Measurements from ENCODE around the gene SIMC1. TPM values are rescaled to one million over a fixed set of nuclear protein-coding genes. Genes with fewer than 3 reads are reported as not detected.
A peak's percentile ranks its signal among the peaks of the same experiment; 100 is the strongest.
"Not testable (repeated sequence)": the region's sequence is repeated elsewhere in the genome, so short reads cannot be mapped to it uniquely, and the experiment has no call there.

Gene SIMC1
- total RNA-seq, 6 experiments from 2014 or later = 11.1 to 14.2 (median 13.0) TPM

DNA sequence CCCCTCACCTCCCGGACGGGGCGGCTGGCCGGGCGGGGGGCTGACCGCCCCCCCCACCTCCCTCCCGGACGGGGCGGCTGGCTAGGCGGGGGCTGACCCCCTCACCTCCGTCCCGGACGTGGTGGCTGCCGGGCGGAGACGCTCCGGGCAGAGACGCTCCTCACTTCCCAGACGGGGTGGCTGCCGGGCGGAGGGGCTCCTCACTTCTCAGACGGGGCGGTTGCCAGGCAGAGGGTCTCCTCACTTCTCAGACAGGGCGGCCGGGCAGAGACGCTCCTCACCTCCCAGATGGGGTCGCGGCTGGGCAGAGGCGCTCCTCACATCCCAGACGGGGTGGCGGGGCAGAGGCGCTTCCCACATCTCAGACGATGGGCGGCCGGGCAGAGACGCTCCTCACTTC lies 13.9 kb downstream of the SIMC1 start:
- not testable (repeated sequence) for H3K27me3 Mint-ChIP-seq (ENCODE audit: insufficient read depth); H3K9me3 Mint-ChIP-seq; H3K27ac Mint-ChIP-seq; H3K4me1 Mint-ChIP-seq (ENCODE audit: low read depth); H3K36me3 Mint-ChIP-seq (ENCODE audit: low read depth); H3K4me3 Mint-ChIP-seq; DNase-seq

GRCh38 chr5:176253370-176254065 lies 15.3 kb downstream of the SIMC1 start:
- H3K4me3 Mint-ChIP-seq; H3K9me3 Mint-ChIP-seq; H3K36me3 Mint-ChIP-seq (ENCODE audit: low read depth); DNase-seq; H3K27ac Mint-ChIP-seq; H3K27me3 Mint-ChIP-seq (ENCODE audit: insufficient read depth); H3K4me1 Mint-ChIP-seq (ENCODE audit: low read depth): not testable (repeated sequence)

- DNase-seq = peak; percentile 4
- not testable (repeated sequence) for H3K27me3 Mint-ChIP-seq (ENCODE audit: insufficient read depth); H3K36me3 Mint-ChIP-seq (ENCODE audit: low read depth); H3K4me1 Mint-ChIP-seq (ENCODE audit: low read depth); H3K4me3 Mint-ChIP-seq; H3K9me3 Mint-ChIP-seq; H3K27ac Mint-ChIP-seq
Measured at GRCh38 chr5:176254066-176254393, 15.8 kb downstream of the SIMC1 start.

DNA sequence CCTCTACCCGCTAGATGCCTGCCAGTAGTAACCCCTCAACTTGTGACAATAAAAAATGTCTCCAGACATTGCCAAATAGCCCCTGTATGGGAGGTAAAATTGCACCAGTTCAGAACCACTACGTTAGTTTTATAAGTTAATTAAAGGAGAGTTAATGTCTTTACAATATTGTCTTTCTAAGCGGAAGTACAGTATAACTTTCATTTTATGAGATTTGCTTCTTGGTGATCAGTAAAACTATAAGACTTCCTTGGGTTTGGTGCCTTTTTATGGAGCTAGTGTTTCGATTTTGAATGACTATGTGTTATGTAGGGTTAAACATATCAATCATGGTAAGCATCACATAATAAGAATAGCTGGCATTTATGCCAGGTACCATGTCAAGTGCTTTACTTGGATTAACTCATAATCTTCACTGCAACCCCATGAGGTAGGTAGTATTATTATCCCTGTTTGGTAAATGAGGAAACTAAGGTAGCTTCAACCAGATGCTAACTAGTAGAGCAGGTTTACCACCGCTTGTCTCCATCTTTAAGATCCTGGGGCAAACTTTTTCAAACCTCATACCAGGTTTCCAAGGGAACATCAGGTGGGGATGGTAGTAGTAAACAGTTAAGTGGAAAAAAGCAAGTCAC lies 19.8 kb downstream of the SIMC1 start:
- not testable (repeated sequence) for H3K27me3 Mint-ChIP-seq (ENCODE audit: insufficient read depth); H3K9me3 Mint-ChIP-seq; H3K4me1 Mint-ChIP-seq (ENCODE audit: low read depth); DNase-seq; H3K27ac Mint-ChIP-seq; H3K4me3 Mint-ChIP-seq; H3K36me3 Mint-ChIP-seq (ENCODE audit: low read depth)

GRCh38 chr5:176260682-176261081 lies 22.5 kb downstream of the SIMC1 start:
- not testable (repeated sequence) for DNase-seq; H3K9me3 Mint-ChIP-seq; H3K27me3 Mint-ChIP-seq (ENCODE audit: insufficient read depth); H3K4me3 Mint-ChIP-seq; H3K4me1 Mint-ChIP-seq (ENCODE audit: low read depth); H3K27ac Mint-ChIP-seq
- peaks cover 11% of the 10 kb centered on the region; the same call in 1 of the 2 replicates for H3K36me3 Mint-ChIP-seq (ENCODE audit: low read depth)

GRCh38 chr5:176266448-176266847 lies 28.2 kb downstream of the SIMC1 start:
- not testable (repeated sequence) for H3K9me3 Mint-ChIP-seq; DNase-seq; H3K4me3 Mint-ChIP-seq; H3K27me3 Mint-ChIP-seq (ENCODE audit: insufficient read depth); H3K27ac Mint-ChIP-seq; H3K4me1 Mint-ChIP-seq (ENCODE audit: low read depth)
- peaks cover 11% of the 10 kb centered on the region; the same call in 1 of the 2 replicates for H3K36me3 Mint-ChIP-seq (ENCODE audit: low read depth)

GRCh38 chr5:176289018-176289417 lies 50.8 kb downstream of the SIMC1 start:
- H3K36me3 Mint-ChIP-seq (ENCODE audit: low read depth); H3K27ac Mint-ChIP-seq; H3K4me1 Mint-ChIP-seq (ENCODE audit: low read depth); DNase-seq; H3K4me3 Mint-ChIP-seq; H3K27me3 Mint-ChIP-seq (ENCODE audit: insufficient read depth); H3K9me3 Mint-ChIP-seq: not testable (repeated sequence)

- H3K36me3 Mint-ChIP-seq (ENCODE audit: low read depth); H3K27ac Mint-ChIP-seq; DNase-seq; H3K9me3 Mint-ChIP-seq; H3K4me1 Mint-ChIP-seq (ENCODE audit: low read depth); H3K4me3 Mint-ChIP-seq; H3K27me3 Mint-ChIP-seq (ENCODE audit: insufficient read depth): not testable (repeated sequence)
Measured at GRCh38 chr5:176290057-176290840, 52.0 kb downstream of the SIMC1 start.

GRCh38 chr5:176305356-176305755 lies 67.1 kb downstream of the SIMC1 start:
- H3K9me3 Mint-ChIP-seq; H3K4me1 Mint-ChIP-seq (ENCODE audit: low read depth); H3K4me3 Mint-ChIP-seq; H3K27ac Mint-ChIP-seq; H3K27me3 Mint-ChIP-seq (ENCODE audit: insufficient read depth); DNase-seq: not testable (repeated sequence)
- peaks cover 24% of the 10 kb centered on the region for H3K36me3 Mint-ChIP-seq (ENCODE audit: low read depth)

Measured in HFFc6 (cell line).